ENCODE results near the gene GOLT1B. TPM values are rescaled to one million over a fixed set of nuclear protein-coding genes. Genes with fewer than 3 reads are reported as not detected.
A peak's percentile ranks its signal among the peaks of the same experiment; 100 is the strongest.

Gene GOLT1B
- total RNA-seq, 8 experiments from 2014 or later: 26.1 to 89.6 (median 45.6) TPM

- no peak for ATAC-seq (replicated peaks in 6 of 8)
- H3K4me3 ChIP-seq: peak overlapping the region in 2 of 5 donors; percentile 84 to 87
- H3K27ac ChIP-seq: no peak overlapping the region
- H3K4me1 ChIP-seq (replicated peaks in 1 of 2): peaks cover 14 to 29% of the 10 kb centered on the region in 2 donors
- in situ Hi-C loops (cut with MboI; ENCODE audit: low pct_unique_long_range_greater_than_20kb in 2 of 9, low sequenced_read_pairs in 9 of 9, unreplicated experiment in 9 of 9): no loop called here
- 0 to 92% (median 65%) methylated on average over 1 to 2 of the region's 2 CpGs; no CpG with 5 or more reads in 1 of the 10 experiments for WGBS, 10 experiments
Measured at GRCh38 chr12:21499765-21500164, 1.8 kb upstream of the GOLT1B start.

- Histone ChIP-seq H3K4me3 (peak overlapping the region; percentile 84 to 88 (median 86)), H3K27ac (peak overlapping the region; percentile 71 to 73), H3K4me1 (replicated peaks in 1 of 2) (peaks cover 14 to 29% of the 10 kb centered on the region in 2 donors)
- 0 to 17% (median 7%) methylated on average over 2 to 7 of the region's 8 CpGs; no CpG with 5 or more reads in 1 of the 10 experiments for WGBS, 10 experiments
- peak in 1 of 8 experiments; percentile 1 for ATAC-seq (replicated peaks in 6 of 8)
- in situ Hi-C loops (cut with MboI; ENCODE audit: low pct_unique_long_range_greater_than_20kb in 2 of 9, low sequenced_read_pairs in 9 of 9, unreplicated experiment in 9 of 9): no loop called here
Measured at GRCh38 chr12:21500786-21501257, 767 bp upstream of the GOLT1B start.

GRCh38 chr12:21502164-21502496 is 541 bp downstream of the GOLT1B start:
- ATAC-seq (replicated peaks in 6 of 8): no peak
- Histone ChIP-seq H3K27ac (peak overlapping the region; percentile 97 to 99), H3K4me1 (replicated peaks in 1 of 2) (peaks cover 14 to 29% of the 10 kb centered on the region in 2 donors), H3K4me3 (peak overlapping the region; percentile 84 to 88 (median 86))
- 0 to 3% (median 0%) methylated on average over 1 to 12 of the region's 14 CpGs; no CpG with 5 or more reads in 3 of the 10 experiments for WGBS, 10 experiments
- in situ Hi-C loops (cut with MboI; ENCODE audit: low pct_unique_long_range_greater_than_20kb in 2 of 9, low sequenced_read_pairs in 9 of 9, unreplicated experiment in 9 of 9): no loop called here

- peak overlapping the region in 1 of 2 donors; percentile 97 for H3K27ac ChIP-seq
Measured at GRCh38 chr12:21502872-21503271, 1.3 kb downstream of the GOLT1B start.

GRCh38 chr12:21505888-21506287 is 4.3 kb downstream of the GOLT1B start:
- Histone ChIP-seq H3K4me1 (replicated peaks in 1 of 2) (peaks cover 4 to 15% of the 10 kb centered on the region in 2 donors), H3K4me3 (no peak overlapping the region), H3K27ac (no peak overlapping the region)
- in situ Hi-C loops (cut with MboI; ENCODE audit: low pct_unique_long_range_greater_than_20kb in 2 of 9, low sequenced_read_pairs in 9 of 9, unreplicated experiment in 9 of 9): no loop called here
- WGBS, 10 experiments: 0 to 90% (median 44%) methylated on average over 1 to 2 of the region's 2 CpGs; no CpG with 5 or more reads in 1 of the 10 experiments
- ATAC-seq (replicated peaks in 6 of 8): no peak

More at GRCh38 chr12:21502872-21503271, 1.3 kb downstream of the GOLT1B start:
- Histone ChIP-seq H3K4me1 (replicated peaks in 1 of 2) (peaks cover 14 to 29% of the 10 kb centered on the region in 2 donors), H3K4me3 (peak overlapping the region; percentile 84 to 88 (median 86))
- in situ Hi-C loops (cut with MboI; ENCODE audit: low pct_unique_long_range_greater_than_20kb in 2 of 9, low sequenced_read_pairs in 9 of 9, unreplicated experiment in 9 of 9): no loop called here
- no peak for ATAC-seq (replicated peaks in 6 of 8)
- 83 to 100% (median 94%) methylated on average over 1 of the region's 1 CpG; no CpG with 5 or more reads in 6 of the 10 experiments for WGBS, 10 experiments

GRCh38 chr12:21507849-21508248 is 6.3 kb downstream of the GOLT1B start:
- peak in 1 of 8 experiments; percentile 67 for ATAC-seq (replicated peaks in 6 of 8)
- Histone ChIP-seq H3K4me1 (replicated peaks in 1 of 2) (peaks cover 4 to 13% of the 10 kb centered on the region in 2 donors), H3K4me3 (no peak overlapping the region), H3K27ac (no peak overlapping the region)
- in situ Hi-C loops (cut with MboI; ENCODE audit: low pct_unique_long_range_greater_than_20kb in 2 of 9, low sequenced_read_pairs in 9 of 9, unreplicated experiment in 9 of 9): no loop called here
- WGBS, 10 experiments: 20 to 91% (median 71%) methylated on average over 1 to 2 of the region's 2 CpGs

GRCh38 chr12:21509768-21510167 is 8.2 kb downstream of the GOLT1B start:
- no peak overlapping the region for H3K4me3 ChIP-seq
- 0 to 100% (median 0%) methylated on average over 1 to 2 of the region's 2 CpGs; no CpG with 5 or more reads in 4 of the 10 experiments for WGBS, 10 experiments
- H3K4me1 ChIP-seq (replicated peaks in 1 of 2): no peaks in the 10 kb centered on the region
- in situ Hi-C loops (cut with MboI; ENCODE audit: low pct_unique_long_range_greater_than_20kb in 2 of 9, low sequenced_read_pairs in 9 of 9, unreplicated experiment in 9 of 9): no loop called here
- H3K27ac ChIP-seq: no peak overlapping the region
- ATAC-seq (replicated peaks in 6 of 8): no peak

GRCh38 chr12:21516281-21516680 is 14.7 kb downstream of the GOLT1B start:
- Histone ChIP-seq H3K4me3 (no peak overlapping the region), H3K27ac (no peak overlapping the region), H3K4me1 (replicated peaks in 1 of 2) (no peaks in the 10 kb centered on the region)
- in situ Hi-C loops (cut with MboI; ENCODE audit: low pct_unique_long_range_greater_than_20kb in 2 of 9, low sequenced_read_pairs in 9 of 9, unreplicated experiment in 9 of 9): no loop called here
- WGBS, 10 experiments: 89 to 100% (median 100%) methylated on average over 2 of the region's 2 CpGs; no CpG with 5 or more reads in 1 of the 10 experiments
- no peak for ATAC-seq (replicated peaks in 6 of 8)

GRCh38 chr12:21518451-21518850 is 16.9 kb downstream of the GOLT1B start:
- ATAC-seq (replicated peaks in 6 of 8): no peak
- Histone ChIP-seq H3K4me1 (replicated peaks in 1 of 2) (no peaks in the 10 kb centered on the region), H3K4me3 (no peak overlapping the region), H3K27ac (no peak overlapping the region)
- 79 to 100% (median 90%) methylated on average over 1 to 3 of the region's 3 CpGs; no CpG with 5 or more reads in 2 of the 10 experiments for WGBS, 10 experiments
- in situ Hi-C loops (cut with MboI; ENCODE audit: low pct_unique_long_range_greater_than_20kb in 2 of 9, low sequenced_read_pairs in 9 of 9, unreplicated experiment in 9 of 9): no loop called here

GRCh38 chr12:21521541-21521940 is 20.0 kb downstream of the GOLT1B start:
- H3K4me1 ChIP-seq (replicated peaks in 1 of 2): peaks cover 0 to 2% of the 10 kb centered on the region in 2 donors
- in situ Hi-C loops (cut with MboI; ENCODE audit: low pct_unique_long_range_greater_than_20kb in 2 of 9, low sequenced_read_pairs in 9 of 9, unreplicated experiment in 9 of 9): no loop called here
- WGBS, 10 experiments: 14 to 89% (median 53%) methylated on average over 1 of the region's 1 CpG; no CpG with 5 or more reads in 4 of the 10 experiments
- H3K27ac ChIP-seq: no peak overlapping the region
- no peak overlapping the region for H3K4me3 ChIP-seq
- ATAC-seq (replicated peaks in 6 of 8): no peak

GRCh38 chr12:21523148-21523547 is 21.6 kb downstream of the GOLT1B start:
- no peak overlapping the region for H3K27ac ChIP-seq
- H3K4me1 ChIP-seq (replicated peaks in 1 of 2): peaks cover 0 to 6% of the 10 kb centered on the region in 2 donors
- ATAC-seq (replicated peaks in 6 of 8): peak in 1 of 8 experiments; percentile 36
- in situ Hi-C loops (cut with MboI; ENCODE audit: low pct_unique_long_range_greater_than_20kb in 2 of 9, low sequenced_read_pairs in 9 of 9, unreplicated experiment in 9 of 9): no loop called here
- no peak overlapping the region for H3K4me3 ChIP-seq

GRCh38 chr12:21526053-21526452 is 24.5 kb downstream of the GOLT1B start, which contains the start of gene SPX:
TSS of gene SPX (plus strand) at chr12:21526296. CDS start at chr12:21526473, 177 bp downstream.
- in situ Hi-C loops (cut with MboI; ENCODE audit: low pct_unique_long_range_greater_than_20kb in 2 of 9, low sequenced_read_pairs in 9 of 9, unreplicated experiment in 9 of 9): no loop called here
- WGBS, 10 experiments: 50 to 100% (median 79%) methylated on average over 1 of the region's 1 CpG; no CpG with 5 or more reads in 2 of the 10 experiments
- H3K4me3 ChIP-seq: peak within 1 kb of the TSS in 4 of 5 donors; percentile 43 to 51 (median 48)
- no peak for ATAC-seq (replicated peaks in 6 of 8)
- H3K27ac ChIP-seq: no peak within 1 kb of the TSS
- peaks cover 0 to 6% of the 10 kb centered on the region in 2 donors for H3K4me1 ChIP-seq (replicated peaks in 1 of 2)

GRCh38 chr12:21526721-21527345 is 25.2 kb downstream of the GOLT1B start:
- WGBS, 10 experiments: 16 to 68% (median 46%) methylated on average over 1 to 11 of the region's 12 CpGs
- Histone ChIP-seq H3K4me1 (replicated peaks in 1 of 2) (peaks cover 0 to 6% of the 10 kb centered on the region in 2 donors), H3K4me3 (peak overlapping the region; percentile 39 to 51 (median 48)), H3K27ac (no peak overlapping the region)
- in situ Hi-C loops (cut with MboI; ENCODE audit: low pct_unique_long_range_greater_than_20kb in 2 of 9, low sequenced_read_pairs in 9 of 9, unreplicated experiment in 9 of 9): no loop called here
- ATAC-seq (replicated peaks in 6 of 8): peak in 3 of 8 experiments; percentile 2 to 3 (median 3)
